HG03064 (cell line): Measurements from ENCODE around the gene GMDS.

Experiments
- ATAC-seq: cut with Tn5 transposase; IDR thresholded peaks from one replicate; pipeline ENCODE4 v1.9.1; 2021; ENCODE audit warnings: low read depth; ENCODE audit not compliant: unreplicated experiment

GMDS gene

DNA sequence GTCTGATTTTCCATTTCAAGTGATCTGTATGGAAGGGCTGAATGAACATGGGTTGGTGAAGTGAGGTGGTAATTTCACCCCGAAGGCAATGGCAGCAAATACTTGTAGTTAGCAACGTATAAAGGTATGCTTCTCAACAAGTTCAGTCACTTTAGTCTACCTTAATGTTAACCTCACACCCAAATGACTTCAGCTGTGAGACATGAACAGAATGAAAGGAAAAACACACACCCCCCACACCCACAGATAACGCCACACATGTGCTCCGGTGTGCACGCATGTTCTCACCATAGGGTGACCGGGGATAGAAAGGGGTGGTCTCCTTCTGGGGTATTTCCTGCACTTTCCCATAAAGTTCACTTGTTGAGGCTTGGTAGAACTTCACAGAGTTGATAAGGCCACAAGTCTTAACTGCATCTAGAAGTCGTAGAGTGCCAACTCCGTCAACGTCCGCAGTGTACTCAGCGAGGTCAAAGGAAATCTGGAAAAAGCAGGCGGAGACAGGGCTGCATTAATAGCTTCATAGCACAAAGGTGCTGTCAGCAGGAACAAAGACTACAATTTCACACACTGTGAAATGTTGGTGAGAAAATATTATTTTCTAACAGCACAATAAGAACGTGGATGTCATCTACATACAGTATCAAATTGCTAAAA is 284.8 kb downstream of the GMDS start:
- no peak for ATAC-seq

GRCh38 chr6:1958257-1958656 is 287.1 kb downstream of the GMDS start:
- ATAC-seq, result no peak

DNA sequence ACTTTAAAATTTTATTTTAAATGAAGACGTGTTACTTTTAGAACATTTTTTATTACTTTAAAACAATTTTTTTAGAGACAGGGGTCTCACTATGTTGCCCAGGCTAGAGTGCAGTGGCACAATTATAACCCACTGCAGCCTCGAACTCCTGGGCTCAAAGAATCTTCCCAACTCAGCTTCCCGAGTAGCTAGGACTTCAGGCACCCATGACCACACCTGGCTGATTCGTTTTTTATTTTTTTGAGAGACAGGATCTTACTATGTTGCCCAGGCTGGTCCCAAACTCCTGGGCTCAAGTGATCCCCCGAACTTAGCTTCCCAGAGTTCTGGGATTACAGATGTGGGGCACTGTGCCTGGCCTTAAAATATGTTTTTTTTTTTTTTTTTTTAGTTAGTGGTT is 287.7 kb downstream of the GMDS start:
- no peak for ATAC-seq

DNA sequence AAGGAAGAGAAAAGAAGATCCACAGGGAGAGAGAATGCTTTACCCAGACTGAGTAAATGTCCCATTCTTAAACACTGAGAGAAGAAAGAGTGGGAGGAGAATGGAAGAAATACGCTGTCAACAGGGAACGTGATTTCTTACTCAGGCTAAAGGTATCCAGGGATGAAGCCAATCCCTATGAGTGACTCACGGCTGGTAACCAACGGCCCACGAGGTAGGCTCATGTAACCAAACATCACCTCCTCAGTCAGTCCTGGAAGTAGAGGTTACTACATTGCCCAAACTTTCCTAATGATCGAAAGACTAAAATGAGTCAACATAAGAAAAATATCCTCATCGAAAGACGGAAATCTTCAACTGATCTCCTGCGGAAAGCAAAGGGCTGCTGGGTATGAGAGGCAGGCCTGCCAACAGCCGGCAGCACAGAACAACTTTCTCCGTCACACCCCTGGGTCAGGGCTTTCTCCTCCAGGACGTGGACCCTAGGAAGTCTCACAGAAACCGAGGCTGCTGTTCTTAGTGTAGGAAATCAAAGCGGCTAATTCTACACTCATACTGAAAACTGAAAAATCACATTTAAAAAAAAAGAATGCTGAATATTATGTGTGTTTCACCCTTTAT is 292.6 kb downstream of the GMDS start:
- no peak for ATAC-seq

DNA sequence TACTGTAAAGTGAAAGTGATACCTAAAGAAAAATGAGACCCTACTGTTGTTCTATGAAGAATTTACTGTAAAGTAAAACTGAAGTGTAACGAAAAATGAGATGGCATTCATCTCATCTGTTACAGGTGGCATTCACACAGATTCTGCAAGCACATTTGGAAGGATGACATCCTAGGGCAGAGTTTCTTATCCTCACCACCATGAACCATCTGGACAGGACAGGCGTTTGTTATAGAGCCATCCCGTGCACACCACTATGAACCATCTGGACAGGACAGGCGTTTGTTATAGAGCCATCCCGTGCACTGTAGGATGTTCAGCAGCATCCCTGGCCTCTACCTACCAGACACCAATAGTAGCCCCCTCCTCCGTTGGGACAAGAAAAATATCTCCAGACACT is 294.8 kb downstream of the GMDS start:
- no peak for ATAC-seq

DNA sequence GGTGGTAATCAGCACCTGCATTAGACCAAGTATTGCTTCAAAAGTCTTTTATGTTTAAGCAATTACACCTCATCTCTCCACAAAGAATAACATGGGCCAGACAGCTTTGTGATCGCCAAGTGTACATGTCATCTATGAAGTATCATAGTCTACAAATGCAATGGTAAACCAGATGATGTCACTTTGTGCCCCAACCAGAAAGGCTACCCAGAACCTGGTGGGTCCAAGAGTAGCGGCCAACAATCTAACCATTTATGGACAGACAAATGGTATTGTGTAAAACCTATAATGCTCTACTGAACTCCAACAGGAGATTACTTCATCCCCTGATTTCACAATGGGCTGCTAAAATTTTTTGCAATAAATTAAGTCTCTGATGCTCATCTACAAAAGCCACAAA is 295.9 kb downstream of the GMDS start:
- no peak for ATAC-seq

DNA sequence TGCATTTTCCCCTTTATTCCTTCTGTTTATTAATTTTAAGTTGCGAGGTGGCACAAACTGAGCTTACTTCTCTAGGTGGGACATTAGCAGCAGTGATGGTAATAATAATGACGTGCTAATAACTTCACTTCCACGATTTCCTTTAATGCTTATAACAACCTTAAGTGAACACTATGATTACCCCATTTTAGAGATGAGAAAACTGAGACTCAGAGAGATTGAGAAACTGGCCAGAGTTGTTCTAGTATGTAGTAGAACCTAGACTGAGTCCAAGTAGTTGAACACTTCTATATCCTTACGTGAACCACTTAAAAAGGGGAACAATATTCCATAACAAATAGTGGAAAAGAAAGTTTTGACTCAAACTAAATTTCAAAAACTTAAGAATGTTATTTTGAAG is 297.5 kb downstream of the GMDS start:
- ATAC-seq, result no peak

GRCh38 chr6:1946583-1946982 is 298.8 kb downstream of the GMDS start:
- no peak for ATAC-seq

- ATAC-seq, result no peak
These were observed 300.1 kb downstream of the GMDS start for GRCh38 chr6:1945235-1945832.

- no peak for ATAC-seq
These were observed 302.6 kb downstream of the GMDS start for GRCh38 chr6:1942834-1943233.

GRCh38 chr6:1941534-1941933 is 303.9 kb downstream of the GMDS start:
- no peak for ATAC-seq

- ATAC-seq, result no peak
These were observed 305.0 kb downstream of the GMDS start for GRCh38 chr6:1940381-1940780.

GRCh38 chr6:1933292-1933691 is 312.1 kb downstream of the GMDS start:
- no peak for ATAC-seq

- ATAC-seq, result no peak
These were observed 313.6 kb downstream of the GMDS start for GRCh38 chr6:1931817-1932216.

DNA sequence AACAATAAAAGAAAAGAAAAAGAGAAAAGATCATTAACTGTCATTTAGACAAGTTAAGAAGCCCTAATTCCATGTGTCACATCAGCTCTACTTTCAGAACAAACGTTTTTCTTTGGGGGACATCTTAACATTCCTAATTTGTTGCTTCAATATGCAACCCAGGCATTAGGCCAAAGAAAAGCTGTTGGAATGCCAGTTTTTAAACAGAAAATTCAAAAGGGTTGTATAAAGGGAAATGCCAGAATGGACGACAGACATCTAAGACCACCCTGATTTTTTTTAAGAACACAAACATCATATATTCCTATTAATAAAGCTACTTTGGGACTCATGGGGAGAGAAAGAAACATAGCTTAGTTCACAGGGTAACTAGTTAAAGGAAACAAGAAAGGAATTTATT is 315.0 kb downstream of the GMDS start:
- no peak for ATAC-seq

DNA sequence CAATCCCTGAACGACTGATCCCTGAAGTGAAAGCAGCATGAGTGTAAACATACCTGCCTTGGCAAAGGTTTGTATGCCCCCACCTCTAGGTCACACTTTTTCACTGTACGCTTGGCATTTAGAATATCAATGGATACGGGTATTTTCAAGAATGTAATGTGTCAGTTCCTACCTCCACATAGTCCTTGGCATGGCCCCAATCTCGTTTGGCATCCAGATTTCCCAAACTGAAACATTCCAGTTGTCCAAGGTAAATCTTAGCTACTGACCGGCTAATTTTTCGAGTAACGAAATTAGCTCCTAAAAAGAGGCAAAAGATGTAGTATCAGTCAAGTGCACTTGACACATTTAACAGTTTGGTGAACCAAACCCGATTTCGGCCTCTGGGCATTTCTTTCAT is 315.5 kb downstream of the GMDS start:
- no peak for ATAC-seq

- ATAC-seq, result no peak
These were observed 319.5 kb downstream of the GMDS start for GRCh38 chr6:1925743-1926430.

DNA sequence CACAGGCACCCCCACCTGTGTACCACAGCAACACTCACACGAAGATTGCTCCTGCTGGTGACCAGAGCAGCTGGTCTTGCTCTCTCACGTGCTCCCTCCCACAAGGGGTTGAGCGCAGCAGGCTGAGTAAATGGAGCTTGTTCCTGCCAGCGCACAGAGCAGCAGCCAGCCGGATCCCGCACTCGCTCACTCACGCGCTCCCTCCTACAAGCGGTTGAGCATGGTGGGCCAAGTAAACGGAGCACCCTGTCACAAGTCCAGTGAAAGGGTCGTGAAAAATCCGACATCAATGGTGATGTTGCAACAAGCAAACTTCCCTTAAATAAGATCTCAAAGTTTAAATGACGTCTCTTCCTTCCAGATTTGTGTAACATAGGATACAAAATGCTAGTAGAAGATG is 322.0 kb downstream of the GMDS start:
- no peak for ATAC-seq

DNA sequence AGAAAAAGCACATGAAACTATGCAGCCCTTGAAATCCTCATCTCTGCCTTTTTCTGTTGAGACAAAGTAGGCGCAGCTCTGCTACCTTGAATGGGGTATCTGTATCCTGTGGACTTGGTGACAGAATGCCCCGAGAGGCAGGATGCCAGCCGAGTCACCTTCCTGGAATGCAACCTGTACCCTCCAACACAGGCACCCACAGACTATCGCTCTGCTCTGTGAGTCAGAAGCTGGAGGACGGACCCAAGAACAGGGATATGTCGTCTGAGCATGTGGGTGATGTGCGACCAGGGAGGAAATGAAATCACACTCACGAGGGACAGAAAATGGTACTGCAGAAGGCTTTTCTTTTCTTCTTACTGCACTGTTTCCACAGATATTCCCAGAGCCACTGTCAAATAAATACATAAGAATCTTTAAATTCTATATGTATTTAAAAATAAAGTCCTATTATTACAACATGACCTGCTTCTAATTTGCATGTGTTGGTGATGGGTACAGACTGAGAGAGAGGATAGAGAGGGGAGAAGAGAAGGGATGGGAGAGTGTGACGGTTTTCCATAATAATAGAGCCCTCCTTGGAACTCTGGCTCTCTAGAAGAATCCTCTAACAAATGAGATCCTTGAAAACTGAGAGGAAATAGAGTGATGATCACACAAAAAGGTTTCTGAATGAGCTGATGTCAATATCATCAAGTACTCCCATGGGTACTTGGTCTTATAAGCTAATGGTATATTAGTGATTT is 327.6 kb downstream of the GMDS start:
- ATAC-seq, result no peak

DNA sequence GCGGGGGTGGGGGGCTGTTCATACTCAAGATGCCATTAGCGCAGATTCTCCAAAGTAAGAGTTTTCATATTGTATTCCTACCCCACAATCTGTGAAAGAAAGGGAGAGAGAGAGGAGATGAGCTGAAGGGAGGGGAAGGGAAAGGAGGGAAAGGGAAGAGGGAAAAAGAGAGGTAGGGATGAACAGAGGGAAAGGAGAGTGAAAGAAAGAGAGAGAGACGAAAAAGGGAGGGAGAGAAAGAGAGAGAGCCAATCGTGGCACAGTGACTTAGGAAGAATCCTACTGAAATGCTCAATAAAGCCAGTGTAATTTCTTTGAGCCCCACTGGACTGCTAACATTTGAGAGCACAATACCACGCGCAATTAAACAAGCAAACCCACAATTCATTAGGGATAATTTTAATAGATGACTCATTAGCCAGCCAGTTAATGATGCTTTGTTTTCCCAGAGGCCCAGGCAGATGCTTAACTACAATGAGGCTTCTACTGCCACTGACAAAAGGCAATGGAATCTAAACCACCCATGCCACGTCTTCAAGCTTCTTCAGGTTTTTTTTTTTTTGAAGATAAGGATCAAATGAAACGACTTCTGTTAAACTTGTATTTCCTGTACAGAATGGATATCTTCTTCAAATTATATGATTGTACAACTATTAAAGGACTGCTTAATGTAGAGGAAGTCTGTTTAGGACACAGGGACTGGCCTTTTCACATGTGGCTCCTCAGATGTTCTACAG is 328.9 kb downstream of the GMDS start:
- ATAC-seq, result no peak
